ENCODE measurements around the gene SUPT6H.

Gene SUPT6H

GRCh38 chr17:28714281-28714680 is 52.3 kb downstream of the SUPT6H start (continued):
- no peak for TF ChIP-seq ZBTB10 (tag by site-specific recombination; IDR thresholded peaks at IDR 0.05)
- no peak for TF ChIP-seq INSM2 (tag by site-specific recombination; IDR thresholded peaks at IDR 0.05)
- TF ChIP-seq ZNF26 (tag by site-specific recombination; IDR thresholded peaks at IDR 0.05): no peak
- TF ChIP-seq ZNF18 (tag by site-specific recombination; IDR thresholded peaks at IDR 0.05): no peak
- peak; percentile 98 for TF ChIP-seq ZNF623 (tag by site-specific recombination; IDR thresholded peaks at IDR 0.05)
- TF ChIP-seq RBAK (tag by site-specific recombination; IDR thresholded peaks at IDR 0.05): no peak
- TF ChIP-seq ZBTB21 (tag by site-specific recombination; IDR thresholded peaks at IDR 0.05): no peak
- TF ChIP-seq ZNF561 (tag by site-specific recombination; IDR thresholded peaks at IDR 0.05; ENCODE audit: borderline replicate concordance): no peak
- no peak for TF ChIP-seq ELK4 (IDR thresholded peaks at IDR 0.05; ENCODE audit: borderline replicate concordance, low read depth, low read length)
- no peak for TF ChIP-seq ZNF114 (tag by site-specific recombination; IDR thresholded peaks at IDR 0.05)
- TF ChIP-seq ZNF629 (tag by site-specific recombination; IDR thresholded peaks at IDR 0.05): no peak
- no peak for TF ChIP-seq ZNF639 (tag by site-specific recombination; IDR thresholded peaks at IDR 0.05)
- TF ChIP-seq PRDM10 (tag by site-specific recombination; IDR thresholded peaks at IDR 0.05): no peak
- TF ChIP-seq HIC1 (tag by site-specific recombination; IDR thresholded peaks at IDR 0.05): peak; percentile 58; the same call in 1 of the 2 replicates
- no peak for TF ChIP-seq ATF2 (tag by site-specific recombination; IDR thresholded peaks at IDR 0.05; ENCODE audit: low read depth)
- no peak for TF ChIP-seq PATZ1 (tag by site-specific recombination; IDR thresholded peaks at IDR 0.05)
- no peak for TF ChIP-seq ZNF704 (tag by site-specific recombination; IDR thresholded peaks at IDR 0.05)
